Activated T-cell treated with anti-CD3 and anti-CD28 coated beads for 48 hours (primary cell): ENCODE results near the gene BPIFB2.

Source experiments
- DNase-seq: peaks from one replicate; pipeline ENCODE4 v3.0.0-alpha.2; 2020; ENCODE audit warnings: low read depth

The BPIFB2 gene

GRCh38 chr20:32985596-32985995, 21.9 kb upstream of the BPIFB2 start:
- DNase-seq, result no peak

DNA sequence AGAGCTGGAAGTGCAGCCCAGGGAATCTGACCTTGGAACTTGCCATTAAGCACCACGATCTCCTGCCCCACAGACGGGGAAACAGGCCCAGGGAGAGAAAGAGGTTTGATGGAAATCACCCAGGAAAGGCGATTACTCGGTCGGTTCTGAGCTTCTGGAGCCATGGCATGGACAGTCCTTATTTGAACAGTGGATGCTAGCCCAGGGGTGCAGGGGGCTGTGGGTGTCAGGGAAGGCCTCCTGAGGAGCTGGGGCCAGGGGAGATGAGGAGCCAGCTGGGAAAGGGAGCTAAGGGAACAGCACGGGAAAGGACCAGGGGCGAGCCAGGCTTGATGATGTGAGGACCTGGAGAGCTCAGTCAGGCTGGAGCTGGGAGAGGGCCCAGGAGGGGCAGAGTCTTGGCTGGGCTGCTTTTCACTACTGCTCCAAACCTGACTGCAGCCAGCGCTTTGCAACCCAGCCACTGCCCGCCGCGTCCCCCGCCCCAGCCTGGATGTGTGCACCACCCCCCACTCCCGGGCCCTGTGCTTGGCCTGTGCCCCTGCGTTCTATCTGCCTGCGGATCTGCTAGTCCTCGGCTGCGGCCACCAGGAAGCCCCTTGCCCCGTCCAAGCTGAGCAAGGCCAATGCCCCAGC, 21.1 kb upstream of the BPIFB2 start:
- DNase-seq, result no peak

DNA sequence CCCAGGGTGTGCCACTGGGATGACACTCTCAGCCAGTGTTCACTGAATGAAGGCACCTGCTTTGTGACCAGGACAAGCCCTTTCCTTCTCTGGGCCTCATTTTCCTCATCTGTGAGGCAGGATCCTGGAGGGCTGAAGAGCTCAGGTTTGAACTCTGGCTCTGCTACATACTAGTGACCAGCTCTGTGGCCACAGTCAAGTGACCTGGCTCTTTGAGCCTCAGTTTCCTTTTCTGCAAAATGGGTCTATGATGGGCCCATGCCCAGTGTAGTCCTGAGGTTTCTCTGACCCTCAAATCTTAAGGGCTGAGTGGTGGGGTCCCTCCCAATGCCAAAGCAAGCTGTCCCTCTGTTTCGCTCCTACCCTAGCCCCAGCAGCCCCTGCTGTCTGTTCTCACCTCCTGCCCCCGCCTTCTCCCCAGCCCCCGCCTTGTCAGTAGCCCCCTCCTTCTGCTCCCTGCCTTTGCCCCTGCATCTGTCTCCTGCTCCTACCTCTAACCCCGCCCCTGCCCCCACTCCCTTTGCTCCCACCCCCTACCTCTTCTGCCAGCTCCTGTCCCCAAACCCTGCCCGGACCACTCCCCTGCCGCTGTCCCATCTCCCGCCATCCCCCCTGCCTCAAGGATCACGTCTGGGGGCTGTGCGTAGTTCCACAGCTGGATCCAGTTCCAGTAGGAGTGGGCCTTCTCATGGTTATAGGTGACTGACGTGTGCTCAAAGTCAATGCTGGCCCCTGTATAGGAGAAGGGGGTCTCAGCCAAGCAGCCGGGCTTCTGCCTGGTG, 20.3 kb upstream of the BPIFB2 start:
- no peak for DNase-seq

DNA sequence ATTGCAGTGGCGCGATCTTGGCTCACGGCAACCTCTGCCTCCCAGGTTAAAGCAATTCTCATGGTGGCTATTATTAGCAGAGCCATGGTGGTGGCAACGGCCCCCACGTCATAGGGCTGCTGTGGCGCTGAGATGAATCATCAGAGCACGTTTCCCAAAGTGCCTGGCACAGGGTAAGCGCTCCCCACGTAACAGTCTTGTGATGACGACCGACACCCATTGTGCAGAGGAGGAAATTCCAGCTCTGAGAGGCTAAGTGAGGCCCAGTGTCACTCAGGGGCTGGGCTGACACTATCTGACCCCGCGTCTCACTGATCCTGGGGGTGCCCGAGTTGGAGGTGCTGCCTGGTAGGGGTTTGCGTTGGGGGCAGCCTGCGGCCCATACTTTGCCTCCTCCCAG, 19.5 kb upstream of the BPIFB2 start:
- no peak for DNase-seq

DNA sequence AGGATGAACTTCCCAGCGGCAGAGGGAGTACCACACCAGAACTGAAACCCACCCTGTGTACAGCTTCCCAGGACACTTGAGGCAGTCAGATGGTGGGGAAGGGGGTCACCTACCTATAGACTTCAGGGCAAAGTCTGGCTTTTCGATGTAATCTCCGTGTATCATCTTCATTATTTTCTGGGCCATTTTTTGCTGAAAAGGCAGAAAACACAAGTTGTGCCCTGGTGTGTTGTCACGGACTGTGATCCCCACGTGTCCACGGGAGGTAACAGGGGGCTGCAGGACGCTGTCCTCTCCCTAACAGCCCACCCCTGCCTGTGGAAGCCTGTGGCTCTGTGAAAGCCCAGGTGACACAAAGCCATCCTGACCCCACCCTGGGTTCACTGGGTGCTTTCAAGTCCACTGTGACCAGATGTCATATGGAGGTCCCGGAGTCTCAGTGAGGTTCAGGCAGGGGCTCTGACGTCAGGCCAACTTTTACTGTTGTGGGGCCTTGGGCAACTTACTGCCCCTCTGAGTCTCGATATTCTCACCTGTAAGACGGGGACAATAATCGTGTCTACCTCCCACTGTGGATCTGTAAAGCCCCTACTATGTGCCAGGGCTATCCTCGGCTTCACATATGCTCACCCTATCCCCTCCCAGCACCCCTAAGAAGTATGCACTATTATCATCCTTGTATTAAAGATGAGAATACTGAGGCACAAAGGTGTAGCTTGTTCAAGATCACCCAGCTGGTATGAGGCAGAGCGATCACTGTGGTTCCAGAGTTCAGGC, 17.8 kb upstream of the BPIFB2 start:
- DNase-seq, result no peak

- DNase-seq, result no peak
Measured at GRCh38 chr20:32990426-32990825, 17.1 kb upstream of the BPIFB2 start.

GRCh38 chr20:32991383-32991782, 16.1 kb upstream of the BPIFB2 start:
- DNase-seq, result no peak

DNA sequence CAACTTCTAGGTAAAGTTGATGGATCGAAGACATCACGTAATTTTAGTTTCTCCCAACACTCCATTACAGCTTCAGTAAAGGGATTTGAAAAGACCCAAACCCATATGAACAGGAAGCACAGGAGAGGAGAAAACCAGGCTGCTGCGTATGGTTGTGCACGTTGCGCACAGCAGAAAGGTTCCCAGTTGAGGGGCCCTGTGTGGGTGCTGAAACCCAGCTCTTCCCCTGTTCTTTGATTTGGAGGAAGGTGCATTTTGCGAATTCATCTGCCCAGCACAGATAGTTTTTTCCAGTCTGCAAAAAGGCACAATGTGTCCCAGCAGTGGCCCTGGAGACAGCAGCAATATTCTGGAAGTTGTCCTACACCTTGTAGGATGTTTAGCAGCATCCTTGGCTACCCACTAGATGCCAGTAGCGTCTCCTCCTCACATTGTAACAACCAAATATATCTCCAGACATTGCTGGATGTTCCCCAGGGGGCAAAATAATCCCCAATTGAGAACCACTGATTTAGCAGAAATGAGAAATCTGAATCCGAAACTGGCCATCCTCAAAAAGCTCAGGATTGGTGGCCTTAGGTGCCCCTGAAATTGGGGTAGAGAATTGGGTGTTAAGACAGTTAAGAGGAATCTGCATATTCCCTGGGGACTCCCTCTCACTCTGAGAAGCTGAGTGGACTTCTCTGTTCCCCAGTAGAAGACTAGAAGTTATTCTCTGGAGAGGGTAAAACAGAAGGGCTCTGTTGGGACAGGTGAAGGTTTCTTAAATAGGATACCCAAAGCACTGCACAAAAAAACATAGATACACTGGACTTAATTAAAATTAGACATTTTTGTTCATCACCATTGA, 15.5 kb upstream of the BPIFB2 start:
- DNase-seq, result no peak

DNA sequence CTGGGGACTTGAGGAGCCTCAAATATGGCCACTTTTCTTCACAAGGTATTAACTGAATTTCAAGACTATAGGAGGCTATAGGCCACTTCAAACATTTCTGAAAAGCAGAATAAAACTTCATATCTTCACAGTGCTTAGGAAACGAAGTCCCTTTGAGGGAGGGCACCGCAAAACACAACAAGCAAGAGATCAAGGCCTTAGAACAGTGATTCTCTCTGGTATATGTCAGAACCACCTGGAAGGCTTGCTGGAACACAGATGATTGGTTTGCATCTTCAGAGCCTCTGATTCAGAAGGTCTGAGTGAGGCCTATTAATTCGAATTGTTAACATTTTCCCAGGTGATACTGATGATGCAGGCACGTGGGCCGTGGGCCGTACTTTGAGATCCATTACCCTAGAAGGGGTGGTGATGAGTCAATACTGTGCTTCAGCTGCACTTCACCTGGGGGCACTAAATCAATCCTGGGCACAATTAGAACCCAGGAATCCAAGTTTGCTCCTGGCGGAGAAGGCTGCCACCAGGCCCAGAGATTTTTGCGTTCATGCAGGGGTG, 13.9 kb upstream of the BPIFB2 start:
- no peak for DNase-seq

DNA sequence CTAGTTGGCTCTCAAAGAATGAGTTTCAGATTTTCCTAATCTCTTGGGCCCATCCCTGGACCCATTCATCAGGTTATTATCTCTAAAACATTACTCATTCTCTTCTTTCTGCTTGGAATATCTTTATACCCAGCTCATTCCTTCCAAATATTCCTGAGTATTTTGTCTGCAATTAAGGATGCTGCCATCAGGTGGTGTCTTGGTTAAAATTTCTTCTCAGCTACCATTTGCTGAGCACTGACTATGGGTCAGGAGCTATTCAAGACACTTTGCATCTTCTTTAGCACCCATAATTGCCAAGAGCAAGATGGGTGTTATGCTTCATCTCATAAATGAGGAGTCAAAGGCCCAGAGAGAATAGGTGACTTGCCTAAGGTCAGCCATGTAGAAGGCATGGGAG, 11.7 kb upstream of the BPIFB2 start:
- no peak for DNase-seq

- no peak for DNase-seq
Measured at GRCh38 chr20:32997431-32997830, 10.1 kb upstream of the BPIFB2 start.

- DNase-seq, result no peak
Measured at GRCh38 chr20:32999603-33000250, 7.8 kb upstream of the BPIFB2 start.

DNA sequence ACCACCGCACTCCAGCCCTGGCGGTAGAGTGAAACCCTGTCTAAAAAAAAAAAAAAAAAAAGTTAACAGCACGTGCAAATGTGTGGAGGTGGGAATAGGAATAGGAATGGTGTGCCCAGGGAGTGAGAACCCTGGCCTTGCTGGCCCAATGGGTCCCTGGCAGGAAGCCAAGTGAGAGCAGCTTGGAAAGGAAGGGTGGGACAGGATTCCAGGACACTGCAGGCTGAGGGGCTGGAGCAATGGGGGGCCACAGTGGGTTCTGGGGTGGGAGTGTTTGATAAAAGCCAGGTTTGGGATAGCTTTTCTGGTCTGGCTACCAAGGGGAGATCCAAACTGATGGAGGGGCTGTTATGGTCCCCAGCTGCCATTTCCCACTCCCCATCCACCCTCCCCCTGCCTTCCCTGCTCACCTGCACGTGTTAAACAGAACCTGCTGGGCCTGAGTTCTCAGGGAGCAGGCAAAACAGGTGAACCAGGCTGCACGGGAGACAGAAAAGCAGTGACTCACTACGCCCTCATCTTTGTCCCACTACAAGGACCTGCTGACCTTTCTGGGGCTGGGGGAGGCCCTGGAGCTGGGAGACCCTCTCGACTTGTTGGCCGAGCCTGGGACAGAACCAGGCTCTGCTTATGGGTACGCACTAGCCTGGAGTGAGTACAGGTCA, 6.6 kb upstream of the BPIFB2 start:
- no peak for DNase-seq

DNA sequence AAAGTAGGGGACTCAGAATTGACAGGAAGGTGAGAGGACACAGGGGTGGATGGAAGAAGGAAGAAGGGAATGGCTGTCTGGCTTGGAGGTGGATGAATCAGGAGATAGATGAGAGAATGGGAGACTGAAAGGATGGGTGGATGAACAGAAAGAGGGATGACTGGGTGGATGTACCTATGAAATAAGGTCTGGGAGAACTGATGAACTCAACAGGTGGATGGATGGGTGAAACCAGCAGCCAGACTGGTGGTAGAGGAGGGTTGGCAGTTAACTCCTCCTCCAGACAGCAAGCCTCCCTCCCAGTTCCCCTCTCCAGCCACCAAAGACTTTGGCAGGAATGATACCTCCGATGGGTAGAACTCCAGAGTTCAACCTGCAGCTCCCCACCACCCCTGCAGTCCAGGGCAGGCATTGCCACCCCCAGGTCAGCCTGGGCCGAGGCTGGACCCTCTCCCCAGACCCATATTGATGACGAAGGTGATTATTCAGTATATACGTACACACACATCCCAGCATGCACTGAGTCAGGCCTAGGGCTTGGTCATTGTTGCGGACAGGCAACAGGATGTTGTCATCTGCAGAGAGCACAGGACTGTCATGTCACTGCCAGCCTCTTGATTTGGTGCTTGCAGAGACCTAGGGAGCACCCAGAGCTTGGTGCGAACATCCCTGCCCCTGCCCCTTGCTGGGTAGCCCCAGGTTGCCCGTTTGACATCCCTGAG, 5.3 kb upstream of the BPIFB2 start:
- DNase-seq, result no peak

GRCh38 chr20:33004141-33004751, 3.3 kb upstream of the BPIFB2 start, which contains the start of gene SUN5:
Gene SUN5 (minus strand): TSS chr20:33004433. CDS start chr20:33004340, 93 bp downstream.
- DNase-seq, result no peak

DNA sequence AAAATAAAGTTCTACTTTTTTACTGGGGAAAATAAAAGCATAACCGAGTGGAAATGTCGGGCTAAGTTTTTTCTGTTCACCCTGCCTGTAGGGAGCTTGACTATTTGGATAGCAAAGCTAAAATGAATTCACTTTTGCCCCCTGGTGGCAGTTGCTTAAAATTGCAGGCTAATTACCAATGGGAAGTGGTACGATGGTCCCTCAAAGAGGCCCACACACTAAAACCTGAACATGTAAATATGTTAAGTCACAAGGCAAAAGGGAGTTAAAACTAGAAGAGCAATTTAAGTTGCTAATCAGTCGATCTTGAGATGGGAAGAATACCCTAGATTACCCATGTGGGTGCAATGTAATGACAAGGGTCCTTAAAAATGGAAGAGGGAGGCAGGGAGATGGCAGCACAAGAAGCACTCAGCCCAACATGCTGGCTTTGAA, 2.4 kb upstream of the BPIFB2 start:
- no peak for DNase-seq

DNA sequence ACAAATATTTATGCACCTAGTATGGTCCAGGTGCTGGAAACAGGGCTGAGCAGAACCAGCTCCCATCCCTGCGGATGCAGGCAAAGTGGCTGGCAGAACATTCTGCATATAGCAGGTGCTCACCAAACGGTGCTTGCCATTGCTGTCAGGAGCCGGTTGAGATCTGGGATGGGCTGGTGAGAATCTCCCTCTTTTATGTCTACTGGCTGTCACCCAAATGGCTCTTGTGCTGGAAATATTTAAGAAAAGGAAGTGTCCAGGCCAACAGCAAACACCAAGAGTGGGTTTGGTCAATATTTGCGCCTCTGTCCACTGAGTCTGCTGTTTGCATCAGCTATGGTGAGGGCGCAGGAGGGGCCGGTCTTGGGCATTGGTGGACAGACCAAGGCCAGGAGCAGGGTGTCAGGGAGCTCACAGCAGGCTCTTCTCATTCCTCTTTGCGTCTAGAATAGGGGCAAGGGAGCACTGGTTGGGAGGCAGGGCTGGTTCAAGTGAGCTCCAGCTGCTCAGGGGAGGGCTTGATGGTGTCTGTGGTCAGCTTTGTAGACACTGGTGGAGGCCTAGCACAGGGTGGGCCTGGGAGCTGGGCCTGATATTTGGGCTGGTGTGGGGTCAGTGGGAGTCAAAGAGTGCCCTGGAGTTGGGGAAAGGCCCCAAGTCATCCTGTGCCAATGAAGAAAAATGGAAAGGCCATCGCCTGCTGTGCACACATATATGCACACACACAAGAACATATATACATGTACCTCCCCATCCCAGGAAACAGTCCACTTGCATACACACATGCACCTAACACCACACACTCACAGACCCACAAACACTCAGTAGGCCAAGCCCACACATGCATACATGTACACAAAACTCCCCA, 1.4 kb upstream of the BPIFB2 start:
- DNase-seq, result no peak

DNA sequence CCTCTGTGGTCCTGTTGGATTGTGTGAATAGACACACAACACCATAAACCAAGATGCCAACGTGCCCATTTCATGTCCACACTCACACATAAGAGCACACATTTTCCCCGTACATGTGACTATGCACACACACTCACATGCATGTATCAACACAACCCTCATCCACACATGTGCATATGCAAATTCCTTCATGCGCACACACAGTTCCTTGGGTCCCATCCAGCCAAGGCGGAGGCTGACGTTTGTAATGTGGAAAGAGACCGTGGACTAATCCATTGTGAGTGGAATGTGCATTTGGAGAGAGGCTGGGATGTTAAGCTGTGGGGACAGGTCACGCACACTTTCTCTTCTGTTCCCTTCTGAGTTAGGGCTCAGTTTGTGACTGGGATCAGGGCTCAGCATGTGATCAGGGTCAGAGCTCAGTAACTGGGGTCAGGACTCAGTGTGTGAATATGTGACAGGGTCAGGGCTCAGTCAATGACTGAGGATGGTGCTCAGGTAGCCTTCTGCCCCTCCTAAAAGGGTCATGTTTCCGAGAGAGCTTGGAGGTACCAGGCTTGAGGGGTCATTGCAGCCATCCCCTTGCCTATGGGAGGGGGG, 628 bp upstream of the BPIFB2 start:
- no peak for DNase-seq
